Activated T-cell treated with anti-CD3 and anti-CD28 coated beads, Interleukin-2, amount 50 U/mL, for 48 hours (primary cell): ENCODE data around the gene WDR48.
A peak's percentile ranks its signal among the peaks of the same experiment; 100 is the strongest.

Source experiments
- DNase-seq, 2 experiments: peaks; one replicate each; pipeline ENCODE4 v3.0.0-alpha.2; 2020

WDR48 gene

DNA sequence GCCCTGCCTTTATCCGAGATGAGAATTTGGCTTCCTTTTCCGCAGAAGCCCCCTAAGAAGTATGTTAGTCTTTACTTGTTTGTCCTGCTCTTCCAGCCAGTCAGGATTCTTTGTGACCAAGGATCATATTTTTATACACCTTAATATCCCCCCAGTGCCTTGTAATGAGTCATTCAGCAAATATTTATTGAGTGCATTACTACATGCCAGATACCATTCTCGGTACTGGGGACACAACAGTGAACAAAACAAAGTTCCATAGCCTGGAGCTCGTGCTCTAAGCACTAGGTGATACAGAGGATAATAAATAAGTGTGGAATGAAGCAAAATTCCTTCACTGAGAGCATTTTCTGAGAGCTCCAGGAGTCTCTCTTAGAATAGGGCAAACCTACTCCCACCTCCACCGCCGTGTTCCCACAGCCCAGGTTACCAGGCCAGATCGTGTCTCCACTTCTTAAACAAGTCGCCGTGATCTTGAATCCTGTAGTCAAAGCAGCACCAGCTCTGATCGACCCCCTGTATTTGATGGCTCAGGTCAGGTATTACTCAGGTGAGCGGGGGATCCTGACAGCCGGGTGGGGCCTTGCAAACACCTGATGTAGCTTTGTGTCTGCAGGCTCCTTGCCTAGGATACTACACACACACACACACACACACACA, 74.2 kb downstream of the WDR48 start:
- no peak for DNase-seq

DNA sequence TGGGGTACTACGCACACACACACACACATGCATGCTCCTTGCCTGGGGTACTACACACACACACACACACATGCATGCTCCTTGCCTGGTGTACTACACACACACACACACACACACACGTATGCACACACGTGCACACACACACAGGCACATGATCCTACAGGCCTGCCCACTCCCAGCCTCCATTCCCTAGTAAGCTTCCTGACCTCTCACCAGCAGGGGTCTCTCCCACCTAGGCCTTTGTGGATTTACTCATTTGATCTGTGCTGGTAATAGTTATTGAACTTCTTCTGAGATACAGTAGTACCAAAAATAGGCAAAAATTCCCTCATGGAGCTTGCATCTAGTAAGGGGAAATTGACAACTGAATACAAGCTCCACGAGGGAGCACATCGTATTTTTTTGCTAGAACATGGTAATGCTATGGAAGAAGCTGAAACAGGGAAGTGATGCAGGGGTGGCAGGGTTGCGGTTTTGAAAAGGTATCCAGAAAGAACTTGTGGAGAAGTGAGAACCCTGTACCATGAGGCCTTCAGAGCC, 74.8 kb downstream of the WDR48 start:
- peak; percentile 53 to 56 for DNase-seq

DNA sequence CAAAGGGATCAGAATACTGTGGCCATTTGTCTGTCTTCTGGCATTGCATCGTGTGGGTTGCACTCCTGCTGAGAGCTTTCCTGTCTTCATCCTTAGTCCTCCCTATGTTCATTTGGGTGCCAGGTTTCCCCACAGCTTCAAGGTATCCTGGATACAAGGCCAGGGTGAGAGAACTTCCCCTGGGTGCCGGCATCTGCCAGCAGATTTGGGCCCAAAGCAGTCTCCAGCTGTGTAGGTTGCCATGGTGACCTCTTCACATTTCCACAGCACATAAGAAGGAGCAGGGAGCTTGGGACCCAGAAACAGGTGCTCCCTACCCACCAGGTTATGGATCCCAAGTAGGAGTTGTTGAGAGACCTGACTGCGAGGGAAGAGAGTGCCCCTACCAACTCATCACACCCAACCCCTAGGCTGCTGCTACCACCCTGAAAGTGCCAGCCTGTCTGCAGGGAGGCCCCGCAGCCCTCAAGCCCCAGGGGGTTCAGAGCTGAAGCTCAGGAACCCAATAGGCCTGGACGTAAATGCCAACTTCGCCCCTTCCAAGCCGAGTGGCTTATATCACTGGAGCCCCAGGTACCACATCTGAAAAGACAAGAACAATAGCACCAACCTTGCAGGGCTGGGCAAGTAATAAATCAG, 75.6 kb downstream of the WDR48 start:
- no peak for DNase-seq

DNA sequence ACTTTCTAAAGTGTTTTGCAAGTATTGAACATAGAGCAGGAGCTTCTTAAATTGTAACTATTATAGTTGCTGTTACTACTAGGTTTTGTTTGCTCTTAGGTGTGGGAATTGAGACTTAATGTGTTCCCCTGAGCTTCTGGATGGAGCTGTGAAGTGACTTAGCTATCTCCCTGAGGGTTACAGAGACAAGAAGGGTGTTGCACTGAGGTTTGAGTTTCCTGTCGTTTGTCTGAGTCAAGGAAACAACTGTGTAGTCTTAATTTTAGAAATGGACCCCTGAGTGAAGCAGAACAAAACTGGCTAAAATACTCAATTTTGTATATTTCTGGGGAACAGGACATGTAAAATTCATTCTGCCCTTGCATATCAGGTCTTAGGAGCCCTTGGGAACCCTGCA, 76.1 kb downstream of the WDR48 start:
- no peak for DNase-seq

DNA sequence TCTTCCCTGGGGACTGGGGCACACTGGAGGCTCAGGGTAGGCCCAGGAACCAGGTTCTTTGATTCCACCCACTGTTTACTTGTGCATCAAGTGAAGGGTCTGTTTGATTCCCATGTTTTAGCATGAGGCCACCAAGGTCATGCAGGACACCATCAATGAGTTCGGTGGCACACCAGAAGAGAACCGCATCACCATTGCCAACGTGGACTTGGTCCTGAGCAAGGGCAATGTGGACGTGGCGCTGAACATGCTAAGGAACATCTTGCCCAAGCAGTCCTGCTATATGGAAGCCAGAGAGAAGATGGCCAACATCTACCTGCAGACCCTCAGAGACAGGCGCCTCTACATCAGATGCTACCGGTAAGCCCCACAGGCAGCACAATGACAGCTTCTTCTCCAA, 77.1 kb downstream of the WDR48 start:
- DNase-seq, result no peak

DNA sequence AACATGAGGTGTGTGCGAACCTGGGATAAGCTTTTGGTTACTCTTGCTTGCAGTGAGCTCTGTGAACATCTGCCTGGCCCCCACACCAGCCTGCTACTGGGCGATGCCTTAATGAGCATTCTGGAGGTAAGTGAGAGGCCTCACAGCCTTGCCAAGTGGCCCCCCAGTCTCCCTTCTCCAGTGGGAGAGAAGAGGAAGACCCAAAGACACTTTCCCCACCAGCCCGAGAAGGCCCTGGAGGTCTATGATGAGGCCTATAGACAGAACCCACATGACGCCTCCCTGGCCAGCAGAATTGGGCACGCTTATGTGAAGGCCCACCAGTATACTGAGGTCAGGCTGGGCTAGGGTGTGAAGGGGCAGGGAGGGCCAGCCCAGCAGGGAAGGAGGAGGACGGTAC, 78.2 kb downstream of the WDR48 start:
- DNase-seq, result no peak

DNA sequence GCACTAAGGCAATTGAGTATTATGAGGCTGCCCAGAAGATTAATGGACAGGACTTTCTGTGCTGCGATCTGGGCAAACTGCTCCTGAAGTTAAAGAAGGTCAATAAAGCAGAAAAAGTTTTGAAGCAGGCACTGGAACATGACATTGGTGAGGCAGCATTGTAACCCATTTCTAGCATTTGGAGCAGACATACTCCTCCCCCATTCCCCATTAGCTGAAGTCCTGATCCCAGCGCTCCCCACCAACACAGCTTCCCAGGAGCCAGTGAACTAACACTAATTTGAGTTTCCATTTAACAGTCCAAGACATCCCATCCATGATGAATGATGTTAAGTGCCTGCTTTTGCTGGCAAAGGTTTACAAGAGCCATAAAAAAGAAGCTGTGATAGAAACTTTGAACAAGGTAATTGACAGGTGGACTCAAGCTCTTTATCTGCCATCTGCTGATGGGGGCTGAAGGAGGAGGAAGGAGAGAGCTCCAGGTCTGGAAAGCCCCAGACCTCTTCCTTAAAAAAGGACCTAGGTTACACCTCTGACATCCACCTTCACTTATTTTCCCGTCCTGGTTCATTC, 79.0 kb downstream of the WDR48 start:
- DNase-seq, result no peak

DNA sequence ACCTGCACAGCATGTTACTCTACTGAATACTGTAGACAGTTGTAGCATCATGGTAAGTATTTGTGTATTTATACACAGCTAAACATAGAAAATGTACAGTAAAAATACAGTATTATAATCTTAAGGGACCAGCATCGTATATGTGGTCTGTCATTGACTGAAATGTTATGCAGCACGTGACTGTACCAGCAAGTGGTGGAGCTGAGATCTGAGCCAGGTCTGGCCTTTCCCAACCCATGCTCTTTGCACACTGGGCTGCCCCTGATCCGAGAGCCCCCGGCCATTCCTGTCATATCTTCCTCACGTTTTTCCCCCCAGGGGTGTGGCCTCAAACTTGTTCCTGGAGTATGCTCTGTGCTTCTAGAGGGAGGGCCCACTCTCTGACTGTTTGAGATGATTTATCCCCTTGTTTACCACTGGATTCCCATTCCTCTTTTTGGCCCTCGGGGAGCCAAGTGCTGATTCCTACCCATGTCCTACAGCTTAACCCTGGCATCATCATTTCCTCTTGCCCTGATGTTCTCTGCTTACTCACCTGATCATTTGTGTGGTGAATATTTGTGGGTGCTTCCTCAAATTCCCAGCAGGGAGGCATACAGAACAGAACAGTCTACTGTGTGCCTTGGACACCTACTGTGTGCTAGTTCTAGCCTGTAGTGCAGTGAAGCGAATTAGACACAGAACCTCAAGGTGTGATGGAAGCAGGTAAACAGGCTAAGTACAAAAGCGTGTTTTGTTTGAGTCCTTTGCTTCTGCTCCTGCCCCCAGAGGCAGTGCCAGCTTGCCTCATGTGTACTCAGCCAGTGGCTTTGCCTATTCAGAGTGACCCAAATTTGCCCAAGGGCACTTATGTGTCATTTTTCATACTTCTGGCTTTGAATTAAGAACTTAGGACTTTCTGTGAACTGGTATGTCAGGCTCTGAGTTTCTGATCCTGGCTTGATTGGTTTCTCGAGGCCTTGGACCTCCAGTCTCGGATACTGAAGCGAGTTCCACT, 80.6 kb downstream of the WDR48 start:
- no peak for DNase-seq

DNA sequence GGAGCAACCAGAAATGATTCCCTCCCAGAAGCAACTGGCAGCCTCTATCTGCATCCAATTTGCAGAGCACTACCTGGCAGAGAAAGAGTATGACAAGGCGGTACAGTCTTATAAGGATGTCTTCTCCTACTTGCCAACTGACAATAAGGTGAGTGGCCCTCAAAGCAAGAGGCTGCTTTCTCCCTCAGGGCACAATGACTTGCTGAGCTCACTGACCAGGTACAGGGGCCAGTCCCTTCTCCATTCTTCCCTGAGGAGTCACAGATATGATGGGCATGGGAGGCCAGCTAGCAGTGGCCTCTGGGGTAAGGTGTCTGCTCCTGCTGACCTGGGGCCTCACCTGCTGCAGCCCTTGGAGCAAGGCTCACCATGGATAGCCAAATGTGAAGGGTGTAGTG, 81.3 kb downstream of the WDR48 start:
- no peak for DNase-seq

DNA sequence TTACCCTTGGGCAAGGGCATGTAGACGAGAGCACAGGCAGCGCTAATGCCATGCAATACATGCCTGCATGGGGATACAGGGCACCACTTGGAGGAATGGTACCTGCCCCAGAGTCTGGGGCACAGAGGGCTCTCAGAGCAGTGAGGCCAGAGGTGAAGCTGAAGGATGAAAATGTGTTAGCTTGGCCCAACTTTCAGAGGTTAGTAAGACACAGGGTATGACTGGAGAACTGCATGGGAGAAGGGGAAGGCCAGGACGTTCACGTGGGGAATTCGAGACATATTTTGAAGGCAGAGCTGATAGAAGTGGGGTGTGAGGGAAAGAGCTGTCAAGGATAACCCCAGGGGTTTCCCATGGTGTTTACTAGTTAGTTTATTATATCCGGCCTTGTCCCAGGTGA, 82.0 kb downstream of the WDR48 start:
- DNase-seq, result no peak

DNA sequence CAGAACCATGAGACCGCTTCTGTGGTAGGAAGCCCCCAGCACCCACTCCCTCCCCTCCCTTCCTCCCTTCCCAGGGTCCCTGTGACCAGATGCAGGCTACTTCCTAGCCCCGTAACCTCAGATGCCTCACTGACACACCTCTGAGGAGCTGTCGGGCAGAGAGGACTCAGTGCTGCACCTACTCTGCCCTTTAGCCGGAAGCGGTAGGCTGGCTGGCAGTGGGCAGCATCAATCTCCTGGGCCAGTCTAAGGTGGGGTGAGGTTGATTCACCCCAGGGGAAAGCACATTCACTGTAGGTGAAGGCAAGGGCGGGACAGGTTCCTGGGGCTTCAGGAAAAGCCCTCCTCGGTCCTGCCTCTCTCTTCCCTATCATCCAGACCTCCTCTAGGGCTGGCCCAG, 82.5 kb downstream of the WDR48 start:
- no peak for DNase-seq

DNA sequence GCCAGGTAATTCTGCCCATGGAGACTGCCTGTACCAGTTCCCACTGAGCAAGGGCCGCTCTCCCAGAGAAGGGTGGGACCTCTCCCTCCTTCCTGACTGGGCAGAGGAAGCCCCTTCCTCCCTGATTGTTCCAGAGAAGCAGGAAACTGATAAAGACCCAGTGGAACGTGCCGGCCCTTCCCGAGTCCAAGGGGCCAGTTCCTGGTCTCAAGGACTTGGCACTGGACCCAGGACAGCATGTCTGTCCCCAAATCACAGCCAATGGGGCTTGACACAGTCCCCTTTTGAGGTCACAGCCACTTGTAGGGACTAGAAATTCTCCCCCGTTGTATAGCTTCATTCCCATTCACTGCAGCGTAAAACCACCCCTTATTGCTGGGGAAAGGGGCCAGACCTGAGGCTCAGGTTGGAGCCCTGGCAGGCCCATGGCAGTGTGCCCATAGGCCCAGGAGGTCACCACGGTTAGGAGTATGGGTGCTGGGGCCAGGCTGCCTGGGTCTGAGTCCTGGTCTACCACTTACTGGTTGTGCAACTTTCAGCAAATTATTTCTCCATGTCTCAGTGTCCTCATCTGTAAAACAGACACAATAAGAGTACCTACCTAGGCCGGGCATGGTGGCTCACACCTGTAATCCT, 83.5 kb downstream of the WDR48 start:
- DNase-seq, result no peak

DNA sequence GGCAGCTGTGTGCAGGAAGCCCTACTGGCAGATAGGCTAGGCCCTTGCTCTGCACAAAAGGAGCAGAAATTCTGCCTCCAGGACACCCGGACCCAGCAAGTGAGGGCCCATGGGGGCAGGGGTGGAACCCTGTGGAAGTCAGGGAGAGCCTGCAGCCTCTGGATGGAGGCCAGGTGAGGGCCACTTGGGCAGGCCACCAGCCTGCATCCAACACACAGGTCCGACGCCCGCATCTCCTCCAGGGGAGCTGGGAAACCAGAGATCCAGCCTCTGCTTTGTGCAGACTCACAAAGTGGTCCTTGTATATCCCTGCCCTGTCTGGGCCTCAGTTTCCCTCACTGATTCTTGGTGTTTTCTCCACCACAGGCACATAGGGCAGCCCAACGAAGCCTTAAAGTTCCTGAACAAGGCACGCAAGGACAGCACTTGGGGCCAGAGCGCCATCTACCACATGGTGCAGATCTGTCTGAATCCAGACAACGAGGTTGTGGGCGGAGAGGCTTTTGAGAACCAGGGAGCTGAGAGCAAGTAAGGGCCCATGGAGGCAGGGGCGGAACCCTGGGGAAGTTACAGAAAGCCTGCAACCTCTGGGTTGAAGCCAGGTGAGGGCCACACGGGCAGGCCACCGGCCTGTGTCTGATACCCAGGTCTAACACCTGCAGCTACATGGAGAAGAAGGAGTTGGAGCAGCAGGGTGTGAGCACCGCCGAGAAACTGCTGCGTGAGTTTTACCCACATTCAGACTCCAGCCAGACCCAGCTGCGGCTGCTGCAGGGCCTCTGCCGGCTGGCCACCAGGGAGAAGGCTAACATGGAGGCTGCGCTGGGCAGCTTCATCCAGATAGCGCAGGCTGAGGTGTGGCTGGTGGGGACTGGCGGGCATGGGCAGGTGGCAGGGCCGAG, 85.0 kb downstream of the WDR48 start:
- DNase-seq, result no peak

DNA sequence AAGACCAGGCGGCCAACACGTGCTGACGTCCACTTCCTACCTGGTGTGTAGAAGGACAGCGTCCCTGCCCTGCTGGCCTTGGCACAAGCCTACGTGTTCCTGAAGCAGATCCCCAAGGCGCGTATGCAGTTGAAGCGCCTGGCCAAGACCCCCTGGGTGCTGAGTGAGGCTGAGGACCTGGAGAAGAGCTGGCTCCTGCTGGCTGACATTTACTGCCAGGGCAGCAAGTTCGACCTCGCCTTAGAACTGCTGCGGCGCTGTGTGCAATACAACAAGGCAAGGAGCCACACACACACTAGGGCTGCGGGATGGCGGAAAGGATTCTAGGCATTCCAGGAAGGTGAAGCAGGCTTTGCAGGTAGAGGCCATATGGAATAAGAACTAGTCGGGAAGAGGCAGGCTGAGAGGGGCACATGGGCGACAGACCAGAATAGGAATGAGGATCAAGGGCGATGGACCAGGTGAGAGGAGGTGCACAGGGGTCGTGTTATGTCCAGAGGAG, 85.7 kb downstream of the WDR48 start:
- no peak for DNase-seq

DNA sequence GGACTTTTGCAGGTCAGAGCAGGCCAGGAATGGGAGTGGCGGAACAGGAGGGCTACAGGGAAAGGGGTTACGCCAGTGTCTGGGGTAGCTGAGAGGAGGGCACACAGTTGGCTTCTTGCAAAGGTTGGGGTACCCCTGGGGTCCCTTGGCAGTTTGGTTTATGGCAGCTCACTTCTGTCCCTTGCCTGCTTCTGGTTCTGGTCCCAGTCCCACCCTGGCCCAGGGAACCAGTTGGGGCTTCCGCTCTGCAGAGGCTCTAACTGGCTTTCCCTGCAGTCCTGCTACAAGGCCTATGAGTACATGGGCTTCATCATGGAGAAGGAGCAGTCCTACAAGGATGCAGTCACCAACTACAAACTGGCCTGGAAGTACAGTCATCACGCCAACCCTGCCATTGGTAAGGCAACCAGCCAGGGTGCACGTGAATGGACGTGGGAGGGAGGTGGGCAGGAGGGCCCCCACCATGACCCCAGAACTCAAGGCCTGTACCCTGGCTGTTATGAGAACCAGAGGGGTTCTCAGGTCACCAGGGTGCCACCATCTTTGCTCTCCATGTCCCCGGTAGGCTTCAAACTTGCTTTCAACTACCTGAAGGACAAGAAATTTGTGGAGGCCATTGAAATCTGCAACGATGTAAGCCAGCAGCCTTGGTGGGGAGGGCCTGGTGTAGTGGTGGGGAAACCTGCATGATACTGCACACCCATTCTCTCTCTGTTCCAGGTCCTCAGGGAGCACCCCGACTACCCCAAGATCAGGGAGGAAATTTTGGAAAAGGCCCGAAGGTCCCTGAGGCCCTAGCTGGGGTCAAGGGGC, 86.4 kb downstream of the WDR48 start:
- no peak for DNase-seq

DNA sequence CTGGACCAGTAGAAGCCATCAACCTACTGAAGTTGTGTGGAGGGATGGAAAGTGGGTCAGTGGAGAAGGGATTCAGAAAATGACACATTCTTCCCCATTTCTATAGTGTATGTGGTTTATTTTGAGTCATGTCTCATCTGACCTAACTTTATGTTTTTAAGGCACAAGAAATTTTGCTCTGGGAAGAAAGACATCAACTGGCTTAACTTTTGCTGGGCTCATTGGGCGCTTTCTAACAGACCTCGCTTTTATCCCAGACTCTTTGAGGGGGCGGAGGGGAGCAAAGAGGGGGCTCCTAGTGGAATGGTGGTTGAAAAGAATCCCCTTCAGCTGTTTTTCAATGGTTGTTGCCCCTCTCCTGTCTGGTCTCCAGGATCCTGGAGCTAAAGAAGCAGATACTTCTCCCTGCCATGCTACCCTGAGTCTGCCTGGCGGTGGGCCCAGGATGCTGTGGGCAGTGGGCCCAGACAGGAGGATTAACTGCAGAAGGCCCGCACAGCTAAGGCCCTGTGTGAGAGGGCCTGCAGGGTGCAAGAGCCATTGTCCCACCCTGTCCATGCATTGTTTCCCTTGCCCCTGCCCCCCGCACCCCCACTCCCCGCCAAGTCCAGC, 87.1 kb downstream of the WDR48 start:
- DNase-seq, result no peak

DNA sequence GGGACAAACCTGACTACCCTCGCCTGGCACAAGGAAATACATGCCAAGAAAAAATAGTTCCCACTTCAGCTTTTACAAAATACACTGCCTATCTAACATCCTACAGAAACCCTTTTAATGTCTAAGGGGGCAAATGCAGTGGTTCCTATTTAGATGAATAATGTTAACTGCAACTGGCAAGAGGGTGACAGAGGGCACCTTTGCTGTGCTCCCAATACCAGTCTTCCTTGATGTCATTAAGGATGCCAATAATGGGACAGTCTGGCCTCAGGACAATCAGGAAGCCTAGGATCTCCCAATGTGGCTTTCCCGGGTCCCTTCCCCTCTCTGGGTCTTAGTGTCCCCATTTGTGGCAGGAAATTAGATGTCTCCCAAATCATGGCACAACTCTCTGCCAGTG, 87.6 kb downstream of the WDR48 start:
- no peak for DNase-seq

DNA sequence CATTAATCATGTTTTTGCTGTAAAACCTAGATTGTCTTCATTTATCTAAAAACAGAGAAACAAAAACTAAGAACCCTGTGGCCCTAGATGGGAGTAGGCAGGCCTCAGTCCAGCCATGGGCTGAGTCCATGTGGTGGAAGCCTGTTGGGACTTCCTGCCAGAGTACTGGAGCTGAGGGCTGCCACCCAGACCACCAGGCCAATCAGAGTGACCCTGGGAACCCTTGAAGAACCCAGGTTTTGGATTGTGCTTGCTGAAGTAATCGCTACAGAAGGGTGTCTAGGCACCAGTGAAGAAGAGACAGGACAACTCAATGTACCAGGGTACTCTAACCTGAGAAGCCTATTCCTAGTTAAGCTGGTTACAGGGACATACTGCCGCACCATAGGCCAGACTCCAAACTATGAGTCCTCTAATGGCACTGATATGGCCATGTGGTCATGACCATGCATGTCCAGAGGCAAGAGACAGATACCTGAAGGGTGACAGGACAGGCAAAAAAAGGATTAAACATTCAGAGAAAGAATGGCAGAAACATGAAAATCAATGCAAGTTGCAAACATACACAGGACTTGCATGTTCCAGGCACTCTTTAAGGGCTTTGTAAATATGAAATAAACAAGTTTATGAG, 88.6 kb downstream of the WDR48 start:
- no peak for DNase-seq
